SW 1271 (cell line): ENCODE results near the gene OR10P1.

ENCODE experiments used
- DNase-seq, 2 experiments: peaks; one replicate each; lab custom pipeline; 2025; lab: John Stamatoyannopoulos, UW

The OR10P1 gene

GRCh38 chr12:55651299-55651683, 14.6 kb downstream of the OR10P1 start:
- no peak for DNase-seq

- DNase-seq: no peak
Measured at GRCh38 chr12:55652352-55652751, 15.7 kb downstream of the OR10P1 start.

- DNase-seq: no peak
Measured at GRCh38 chr12:55653031-55653430, 16.3 kb downstream of the OR10P1 start.

- no peak for DNase-seq
Measured at GRCh38 chr12:55654511-55655214, 18.0 kb downstream of the OR10P1 start.

- DNase-seq: no peak
Measured at GRCh38 chr12:55657212-55657611, 20.5 kb downstream of the OR10P1 start.

- DNase-seq: no peak
Measured at GRCh38 chr12:55658212-55658611, 21.5 kb downstream of the OR10P1 start.

- no peak for DNase-seq
Measured at GRCh38 chr12:55658635-55659391, 22.1 kb downstream of the OR10P1 start.

GRCh38 chr12:55659486-55660385, 23.0 kb downstream of the OR10P1 start:
- peak in 1 of 2 experiments; percentile 25 for DNase-seq

- DNase-seq: no peak
Measured at GRCh38 chr12:55663391-55663790, 26.7 kb downstream of the OR10P1 start.

GRCh38 chr12:55664826-55665225, 28.1 kb downstream of the OR10P1 start:
- no peak for DNase-seq

- no peak for DNase-seq
Measured at GRCh38 chr12:55666508-55666907, 29.8 kb downstream of the OR10P1 start.

- DNase-seq: no peak
Measured at GRCh38 chr12:55670276-55670675, 33.6 kb downstream of the OR10P1 start.

- no peak for DNase-seq
Measured at GRCh38 chr12:55671746-55672145, 35.1 kb downstream of the OR10P1 start.

GRCh38 chr12:55673638-55674037, 36.9 kb downstream of the OR10P1 start:
- no peak for DNase-seq

GRCh38 chr12:55675666-55676065, 39.0 kb downstream of the OR10P1 start:
- no peak for DNase-seq

- no peak for DNase-seq
Measured at GRCh38 chr12:55676707-55677106, 40.0 kb downstream of the OR10P1 start.

GRCh38 chr12:55679691-55680090, 43.0 kb downstream of the OR10P1 start:
- no peak for DNase-seq

- peak in 1 of 2 experiments; percentile 12 for DNase-seq
Measured at GRCh38 chr12:55681142-55682077, 44.7 kb downstream of the OR10P1 start.

- no peak for DNase-seq
Measured at GRCh38 chr12:55682087-55682796, 45.5 kb downstream of the OR10P1 start.

- DNase-seq: no peak
Measured at GRCh38 chr12:55683676-55684075, 47.0 kb downstream of the OR10P1 start.
